ENCODE results near the gene RBCK1. TPM values are rescaled to one million over a fixed set of nuclear protein-coding genes. Genes with fewer than 3 reads are reported as not detected.
"Not testable (repeated sequence)": the region's sequence is repeated elsewhere in the genome, so short reads cannot be mapped to it uniquely, and the experiment has no call there.

The RBCK1 gene
- total and polyA plus RNA-seq, 8 donors = 34.9 to 148 (median 44.7) TPM

GRCh38 chr20:371755-372542 is 36.1 kb upstream of the RBCK1 start:
- peak overlapping the region; percentile 46 to 75 (median 62) for H3K27ac ChIP-seq
- no peak for TF ChIP-seq CTCF (IDR thresholded peaks at IDR 0.05)
- H3K36me3 ChIP-seq = no peaks in the 10 kb centered on the region
- H3K9me3 ChIP-seq = no peaks in the 10 kb centered on the region
- DNase-seq = peak; percentile 54 to 88 (median 72)
- intact Hi-C loops (cut with DNase I) = no loop called here
- ATAC-seq = peak; percentile 76 to 86 (median 80)
- no peaks in the 10 kb centered on the region for H3K27me3 ChIP-seq
- WGBS, 2 donors = 58 to 62% methylated on average over 10 of the region's 10 CpGs
- peaks cover 10 to 30% (median 10%) of the 10 kb centered on the region in 3 donors for H3K4me1 ChIP-seq
- H3K4me3 ChIP-seq = no peak overlapping the region
- FAIRE-seq = no peak

DNA sequence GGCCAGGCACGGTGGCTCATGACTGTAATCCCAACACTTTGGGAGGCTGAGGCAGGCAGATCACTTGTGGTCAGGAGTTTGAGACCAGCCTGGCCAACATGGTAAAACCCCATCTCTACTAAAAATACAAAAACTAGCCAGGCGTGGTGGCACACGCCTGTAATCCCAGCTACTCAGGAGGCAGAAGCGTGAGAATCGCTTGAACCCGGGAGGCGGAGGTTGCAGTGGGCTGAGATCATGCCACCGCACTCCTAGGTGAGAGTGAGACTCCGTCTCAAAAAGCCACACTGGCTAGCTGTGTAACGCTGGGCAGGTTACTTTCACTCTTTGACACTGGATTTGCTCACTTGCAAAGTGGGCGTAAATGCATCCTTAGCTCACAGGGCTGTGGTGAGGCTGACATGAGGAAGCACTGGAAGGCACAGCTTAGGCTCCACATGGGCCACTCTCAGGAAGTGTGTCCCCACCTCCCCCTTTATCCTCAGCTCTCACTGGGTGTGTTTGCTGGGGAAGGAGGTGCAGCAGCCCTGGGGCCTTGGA is 35.5 kb upstream of the RBCK1 start:
- WGBS, 2 donors = 88 to 91% methylated on average over 11 of the region's 11 CpGs
- peaks cover 10 to 30% (median 10%) of the 10 kb centered on the region in 3 donors for H3K4me1 ChIP-seq
- ATAC-seq; DNase-seq; H3K4me3 ChIP-seq; H3K27me3 ChIP-seq; intact Hi-C loops (cut with DNase I); H3K36me3 ChIP-seq; FAIRE-seq; H3K9me3 ChIP-seq: not testable (repeated sequence)
- peak overlapping the region; percentile 46 to 75 (median 62) for H3K27ac ChIP-seq

- no peaks in the 10 kb centered on the region for H3K36me3 ChIP-seq
- WGBS, 2 donors = 80 to 87% methylated on average over 9 of the region's 9 CpGs
- no peaks in the 10 kb centered on the region for H3K27me3 ChIP-seq
- intact Hi-C loops (cut with DNase I) = no loop called here
- no peak for TF ChIP-seq CTCF (IDR thresholded peaks at IDR 0.05)
- peaks cover 10 to 30% (median 10%) of the 10 kb centered on the region in 3 donors for H3K4me1 ChIP-seq
- no peaks in the 10 kb centered on the region for H3K9me3 ChIP-seq
- no peak overlapping the region for H3K4me3 ChIP-seq
- no peak for FAIRE-seq
- peak in 2 of 4 donors; percentile 10 to 44 for ATAC-seq
- peak overlapping the region in 2 of 4 donors; percentile 68 to 75 for H3K27ac ChIP-seq
- peak in 1 of 6 donors; percentile 25 for DNase-seq
These were observed 34.8 kb upstream of the RBCK1 start for GRCh38 chr20:373171-373890.

DNA sequence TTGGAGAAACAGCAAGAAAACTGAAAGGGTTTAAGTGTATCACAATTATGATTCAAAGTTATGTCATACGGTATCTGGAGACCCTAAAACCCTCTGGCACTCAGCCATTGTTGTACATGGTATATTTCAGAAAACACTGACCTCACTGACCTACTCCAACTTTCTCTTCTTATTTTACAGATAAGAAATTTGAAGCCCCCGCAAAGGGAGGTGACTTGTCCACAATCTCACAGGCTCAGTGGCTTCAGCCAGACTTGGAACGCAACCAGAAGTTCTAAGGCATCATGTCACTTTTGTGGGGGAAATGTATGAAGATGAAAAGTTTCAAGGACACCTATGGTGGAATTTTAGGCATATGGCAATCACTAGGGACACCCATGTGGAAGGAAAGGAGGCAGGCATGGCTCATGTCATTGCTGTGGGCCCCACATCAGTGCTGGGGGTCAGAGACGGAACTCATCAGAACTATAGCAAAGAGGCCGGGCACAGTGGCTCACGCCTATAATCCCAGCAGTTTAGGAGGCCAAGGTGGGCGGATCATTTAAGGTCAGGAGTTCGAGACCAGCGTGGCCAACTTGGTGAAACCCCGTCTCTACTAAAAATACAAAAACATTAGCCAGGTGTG is 32.7 kb upstream of the RBCK1 start:
- Histone ChIP-seq H3K4me1 (peaks cover 4 to 25% (median 10%) of the 10 kb centered on the region in 3 donors), H3K4me3 (no peak overlapping the region), H3K36me3 (no peaks in the 10 kb centered on the region), H3K27me3 (no peaks in the 10 kb centered on the region), H3K9me3 (no peaks in the 10 kb centered on the region), H3K27ac (no peak overlapping the region)
- no peak for DNase-seq
- intact Hi-C loops (cut with DNase I) = no loop called here
- no peak for FAIRE-seq
- TF ChIP-seq CTCF (IDR thresholded peaks at IDR 0.05) = no peak
- 82 to 92% methylated on average over 10 of the region's 10 CpGs for WGBS, 2 donors
- ATAC-seq = no peak

DNA sequence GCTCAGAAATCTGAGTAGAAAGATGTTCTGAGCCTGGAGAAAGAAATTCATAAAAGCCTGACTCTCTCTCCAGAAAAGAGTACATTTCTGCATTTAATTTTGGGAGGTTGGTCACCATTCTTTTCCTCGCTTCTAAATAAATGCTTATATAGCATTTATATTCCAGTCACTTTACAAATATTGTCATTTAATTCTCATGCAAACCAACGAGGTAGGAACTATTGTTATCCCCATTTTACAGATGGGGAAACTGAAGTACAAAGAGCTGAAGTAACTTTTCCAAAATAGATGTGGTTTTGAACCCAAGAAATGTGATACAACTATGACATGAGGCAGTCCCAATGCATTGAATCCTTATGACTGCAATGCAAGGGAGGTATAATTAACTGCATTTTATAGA is 32.0 kb upstream of the RBCK1 start:
- ATAC-seq = no peak
- intact Hi-C loops (cut with DNase I) = no loop called here
- no peaks in the 10 kb centered on the region for H3K27me3 ChIP-seq
- H3K27ac ChIP-seq = no peak overlapping the region
- H3K36me3 ChIP-seq = no peaks in the 10 kb centered on the region
- no peaks in the 10 kb centered on the region for H3K9me3 ChIP-seq
- H3K4me1 ChIP-seq = peaks cover 0 to 19% (median 10%) of the 10 kb centered on the region in 3 donors
- no peak for TF ChIP-seq CTCF (IDR thresholded peaks at IDR 0.05)
- WGBS, 2 donors = 17 to 43% methylated on average over 2 of the region's 2 CpGs
- DNase-seq = no peak
- H3K4me3 ChIP-seq = no peak overlapping the region
- FAIRE-seq = no peak
